B cell (primary cell): ENCODE data around the gene EP400.

ENCODE experiments used
- EZH2 ChIP-seq: IDR thresholded peaks from 2 replicates; pipeline ENCODE4 v1.6.1; 2012; ENCODE audit warnings: borderline replicate concordance, low read depth, mild to moderate bottlenecking, moderate library complexity, low read length; ENCODE audit not compliant: insufficient read depth, poor library complexity, severe bottlenecking
- TF ChIP-seq, protein P1 (sequence below): fragments of 200-600 bp; IDR thresholded peaks from one replicate; pipeline ENCODE4 v1.8.0; 2022; ENCODE audit warnings: antibody characterized with exemption, mild to moderate bottlenecking

DNA sequence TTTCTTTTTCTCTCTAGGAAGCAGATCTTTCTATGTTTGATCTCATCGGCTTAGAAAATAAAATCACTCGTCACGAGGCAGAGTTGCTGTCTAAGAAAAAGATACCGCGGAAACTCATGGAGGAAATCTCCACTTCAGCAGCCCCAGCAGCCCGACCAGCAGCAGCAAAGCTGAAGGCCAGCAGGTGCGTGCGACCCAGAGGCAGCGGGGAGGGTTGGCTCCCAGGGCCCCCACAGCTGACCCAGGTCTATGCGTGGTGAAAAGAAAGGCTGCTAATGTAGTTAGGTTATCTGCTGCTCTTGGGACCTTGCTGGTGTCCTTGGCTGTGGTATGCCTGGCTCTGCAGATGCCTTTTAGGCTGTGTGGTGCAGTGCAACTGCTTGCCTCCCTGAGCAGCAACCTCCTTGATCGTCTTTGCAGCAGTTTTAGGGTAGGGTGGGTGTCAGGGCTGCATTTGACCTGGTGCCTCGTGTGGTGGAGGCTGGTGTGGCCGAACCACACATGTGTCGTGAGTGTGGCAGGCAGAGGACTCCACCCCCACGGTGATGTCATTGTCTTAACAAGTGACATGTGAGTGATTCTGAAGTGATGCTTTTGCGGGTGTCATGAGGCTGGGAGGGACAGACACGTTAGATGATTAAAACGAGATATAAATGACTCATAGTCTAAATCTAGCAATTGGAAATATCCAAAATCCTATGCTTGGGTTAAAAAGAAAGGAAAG is 68.6 kb downstream of the EP400 start:
- TF ChIP-seq, protein P1, sequence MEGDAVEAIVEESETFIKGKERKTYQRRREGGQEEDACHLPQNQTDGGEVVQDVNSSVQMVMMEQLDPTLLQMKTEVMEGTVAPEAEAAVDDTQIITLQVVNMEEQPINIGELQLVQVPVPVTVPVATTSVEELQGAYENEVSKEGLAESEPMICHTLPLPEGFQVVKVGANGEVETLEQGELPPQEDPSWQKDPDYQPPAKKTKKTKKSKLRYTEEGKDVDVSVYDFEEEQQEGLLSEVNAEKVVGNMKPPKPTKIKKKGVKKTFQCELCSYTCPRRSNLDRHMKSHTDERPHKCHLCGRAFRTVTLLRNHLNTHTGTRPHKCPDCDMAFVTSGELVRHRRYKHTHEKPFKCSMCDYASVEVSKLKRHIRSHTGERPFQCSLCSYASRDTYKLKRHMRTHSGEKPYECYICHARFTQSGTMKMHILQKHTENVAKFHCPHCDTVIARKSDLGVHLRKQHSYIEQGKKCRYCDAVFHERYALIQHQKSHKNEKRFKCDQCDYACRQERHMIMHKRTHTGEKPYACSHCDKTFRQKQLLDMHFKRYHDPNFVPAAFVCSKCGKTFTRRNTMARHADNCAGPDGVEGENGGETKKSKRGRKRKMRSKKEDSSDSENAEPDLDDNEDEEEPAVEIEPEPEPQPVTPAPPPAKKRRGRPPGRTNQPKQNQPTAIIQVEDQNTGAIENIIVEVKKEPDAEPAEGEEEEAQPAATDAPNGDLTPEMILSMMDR: no peak
- no peak for TF ChIP-seq EZH2
